Panc1 (cell line): ENCODE measurements around the gene ZNF503.

ENCODE experiments used
- POLR2AphosphoS5 ChIP-seq: IDR thresholded peaks from 2 replicates; pipeline ENCODE4 v1.6.1; 2012; ENCODE audit warnings: mild to moderate bottlenecking, low read depth, low read length, moderate library complexity
- SIN3A ChIP-seq: IDR thresholded peaks from 2 replicates; pipeline ENCODE4 v1.6.1; 2012; ENCODE audit warnings: low read depth, mild to moderate bottlenecking, low read length, moderate library complexity, borderline replicate concordance; ENCODE audit not compliant: insufficient read depth
- TF ChIP-seq, protein P1 (sequence below): fragments of 450-650 bp; IDR thresholded peaks from 2 replicates; pipeline ENCODE4 v1.5.1; 2017; ENCODE audit warnings: mild to moderate bottlenecking
- TF ChIP-seq, protein P2 (sequence below), 2 experiments: IDR thresholded peaks; 2 replicates each; pipeline ENCODE4 v1.6.1; 2011 to 2012; ENCODE audit warnings: low read depth in 2 of 2, control low read depth in 1 of 2, low read length in 1 of 2, mild to moderate bottlenecking in 1 of 2, moderate library complexity in 1 of 2; ENCODE audit not compliant: insufficient read depth in 1 of 2

GRCh38 chr10:75353183-75353582 lies 48.4 kb downstream of the ZNF503 start:
- TF ChIP-seq, protein P1, sequence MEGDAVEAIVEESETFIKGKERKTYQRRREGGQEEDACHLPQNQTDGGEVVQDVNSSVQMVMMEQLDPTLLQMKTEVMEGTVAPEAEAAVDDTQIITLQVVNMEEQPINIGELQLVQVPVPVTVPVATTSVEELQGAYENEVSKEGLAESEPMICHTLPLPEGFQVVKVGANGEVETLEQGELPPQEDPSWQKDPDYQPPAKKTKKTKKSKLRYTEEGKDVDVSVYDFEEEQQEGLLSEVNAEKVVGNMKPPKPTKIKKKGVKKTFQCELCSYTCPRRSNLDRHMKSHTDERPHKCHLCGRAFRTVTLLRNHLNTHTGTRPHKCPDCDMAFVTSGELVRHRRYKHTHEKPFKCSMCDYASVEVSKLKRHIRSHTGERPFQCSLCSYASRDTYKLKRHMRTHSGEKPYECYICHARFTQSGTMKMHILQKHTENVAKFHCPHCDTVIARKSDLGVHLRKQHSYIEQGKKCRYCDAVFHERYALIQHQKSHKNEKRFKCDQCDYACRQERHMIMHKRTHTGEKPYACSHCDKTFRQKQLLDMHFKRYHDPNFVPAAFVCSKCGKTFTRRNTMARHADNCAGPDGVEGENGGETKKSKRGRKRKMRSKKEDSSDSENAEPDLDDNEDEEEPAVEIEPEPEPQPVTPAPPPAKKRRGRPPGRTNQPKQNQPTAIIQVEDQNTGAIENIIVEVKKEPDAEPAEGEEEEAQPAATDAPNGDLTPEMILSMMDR: no peak
- no peak for TF ChIP-seq SIN3A
- TF ChIP-seq POLR2AphosphoS5: no peak
- TF ChIP-seq, protein P2, sequence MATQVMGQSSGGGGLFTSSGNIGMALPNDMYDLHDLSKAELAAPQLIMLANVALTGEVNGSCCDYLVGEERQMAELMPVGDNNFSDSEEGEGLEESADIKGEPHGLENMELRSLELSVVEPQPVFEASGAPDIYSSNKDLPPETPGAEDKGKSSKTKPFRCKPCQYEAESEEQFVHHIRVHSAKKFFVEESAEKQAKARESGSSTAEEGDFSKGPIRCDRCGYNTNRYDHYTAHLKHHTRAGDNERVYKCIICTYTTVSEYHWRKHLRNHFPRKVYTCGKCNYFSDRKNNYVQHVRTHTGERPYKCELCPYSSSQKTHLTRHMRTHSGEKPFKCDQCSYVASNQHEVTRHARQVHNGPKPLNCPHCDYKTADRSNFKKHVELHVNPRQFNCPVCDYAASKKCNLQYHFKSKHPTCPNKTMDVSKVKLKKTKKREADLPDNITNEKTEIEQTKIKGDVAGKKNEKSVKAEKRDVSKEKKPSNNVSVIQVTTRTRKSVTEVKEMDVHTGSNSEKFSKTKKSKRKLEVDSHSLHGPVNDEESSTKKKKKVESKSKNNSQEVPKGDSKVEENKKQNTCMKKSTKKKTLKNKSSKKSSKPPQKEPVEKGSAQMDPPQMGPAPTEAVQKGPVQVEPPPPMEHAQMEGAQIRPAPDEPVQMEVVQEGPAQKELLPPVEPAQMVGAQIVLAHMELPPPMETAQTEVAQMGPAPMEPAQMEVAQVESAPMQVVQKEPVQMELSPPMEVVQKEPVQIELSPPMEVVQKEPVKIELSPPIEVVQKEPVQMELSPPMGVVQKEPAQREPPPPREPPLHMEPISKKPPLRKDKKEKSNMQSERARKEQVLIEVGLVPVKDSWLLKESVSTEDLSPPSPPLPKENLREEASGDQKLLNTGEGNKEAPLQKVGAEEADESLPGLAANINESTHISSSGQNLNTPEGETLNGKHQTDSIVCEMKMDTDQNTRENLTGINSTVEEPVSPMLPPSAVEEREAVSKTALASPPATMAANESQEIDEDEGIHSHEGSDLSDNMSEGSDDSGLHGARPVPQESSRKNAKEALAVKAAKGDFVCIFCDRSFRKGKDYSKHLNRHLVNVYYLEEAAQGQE (IDR thresholded peaks at IDR 0.05; ENCODE audit: insufficient read depth in 1 of 2, low read depth in 2 of 2, low read length in 1 of 2): no peak
